Mesodermal cell (in vitro differentiated cells): ENCODE results near the gene LRPAP1.

Experiments
- H3K27ac ChIP-seq: 2 replicates; pipeline ENCODE4 v1.7.0; 2013; ENCODE audit warnings: mild to moderate bottlenecking, low read depth, low read length, moderate library complexity; ENCODE audit not compliant: severe bottlenecking
- H3K36me3 ChIP-seq: 2 replicates; pipeline ENCODE4 v1.7.1; 2013; ENCODE audit warnings: mild to moderate bottlenecking, low read length, moderate library complexity; ENCODE audit not compliant: control insufficient read depth, insufficient read depth
- H3K4me1 ChIP-seq: one replicate; pipeline ENCODE4 v1.7.1; 2013; ENCODE audit warnings: mild to moderate bottlenecking, low read length; ENCODE audit not compliant: insufficient read depth, control insufficient read depth, poor library complexity, severe bottlenecking
- H3K4me3 ChIP-seq: 2 replicates; pipeline ENCODE4 v1.7.0; 2013; ENCODE audit warnings: low read length, control low read depth, mild to moderate bottlenecking; ENCODE audit not compliant: insufficient read depth, poor library complexity, severe bottlenecking; ENCODE audit errors: extremely low read depth
- H3K9me3 ChIP-seq: 2 replicates; pipeline ENCODE4 v1.7.1; 2013; ENCODE audit warnings: mild to moderate bottlenecking, low read length, moderate library complexity; ENCODE audit not compliant: control insufficient read depth
- WGBS, 2 experiments: methylation state at CpG; one replicate each; pipeline ENCODE4 v1.1.5; 2013; ENCODE audit warnings: missing lambda C conversion rate in 2 of 2; ENCODE audit not compliant: insufficient coverage in 2 of 2; 5-methylcytosine and 5-hydroxymethylcytosine counted together

Gene LRPAP1

GRCh38 chr4:3482707-3483106, 49.5 kb downstream of the LRPAP1 start:
- no peaks in the 10 kb centered on the region for H3K9me3 ChIP-seq
- 79 to 94% methylated on average over 9 to 12 of the region's 12 CpGs for WGBS, 2 experiments
- H3K4me1 ChIP-seq: peaks cover 18% of the 10 kb centered on the region
- H3K36me3 ChIP-seq: no peaks in the 10 kb centered on the region
- H3K27ac ChIP-seq: no peak overlapping the region
- no peak overlapping the region for H3K4me3 ChIP-seq

GRCh38 chr4:3481783-3482393, 50.3 kb downstream of the LRPAP1 start:
- no peaks in the 10 kb centered on the region for H3K36me3 ChIP-seq
- peaks cover 18% of the 10 kb centered on the region for H3K4me1 ChIP-seq
- 70% methylated on average over 18 to 19 of the region's 19 CpGs for WGBS, 2 experiments
- no peaks in the 10 kb centered on the region for H3K9me3 ChIP-seq
- H3K4me3 ChIP-seq: no peak overlapping the region
- no peak overlapping the region for H3K27ac ChIP-seq

GRCh38 chr4:3481113-3481531, 51.1 kb downstream of the LRPAP1 start:
- Histone ChIP-seq H3K9me3 (no peaks in the 10 kb centered on the region), H3K27ac (no peak overlapping the region), H3K4me3 (no peak overlapping the region), H3K4me1 (peaks cover 14% of the 10 kb centered on the region), H3K36me3 (no peaks in the 10 kb centered on the region)
- WGBS, 2 experiments: 18 to 19% methylated on average over 5 of the region's 5 CpGs

GRCh38 chr4:3480528-3481112, 51.6 kb downstream of the LRPAP1 start:
- H3K36me3 ChIP-seq: no peaks in the 10 kb centered on the region
- no peak overlapping the region for H3K4me3 ChIP-seq
- WGBS, 2 experiments: 3% methylated on average over 15 of the region's 17 CpGs
- peaks cover 12% of the 10 kb centered on the region for H3K4me1 ChIP-seq
- H3K27ac ChIP-seq: no peak overlapping the region
- no peaks in the 10 kb centered on the region for H3K9me3 ChIP-seq

- Histone ChIP-seq H3K4me3 (no peak overlapping the region), H3K4me1 (peaks cover 6% of the 10 kb centered on the region), H3K27ac (no peak overlapping the region), H3K9me3 (no peaks in the 10 kb centered on the region), H3K36me3 (no peaks in the 10 kb centered on the region)
- whole genome bisulfite sequencing, 2 experiments: 92 to 93% methylated on average over 18 to 23 of the region's 25 CpGs
These were observed 52.7 kb downstream of the LRPAP1 start for GRCh38 chr4:3479358-3480101.

- Histone ChIP-seq H3K36me3 (no peaks in the 10 kb centered on the region), H3K9me3 (no peaks in the 10 kb centered on the region), H3K27ac (no peak overlapping the region), H3K4me1 (peaks cover 6% of the 10 kb centered on the region), H3K4me3 (no peak overlapping the region)
- WGBS, 2 experiments: 92 to 94% methylated on average over 33 to 35 of the region's 35 CpGs
These were observed 53.5 kb downstream of the LRPAP1 start for GRCh38 chr4:3478446-3479357.

GRCh38 chr4:3477750-3478430, 54.3 kb downstream of the LRPAP1 start:
- H3K4me1 ChIP-seq: peaks cover 6% of the 10 kb centered on the region
- WGBS, 2 experiments: 71 to 75% methylated on average over 17 to 21 of the region's 23 CpGs

GRCh38 chr4:3476936-3477749, 55.1 kb downstream of the LRPAP1 start:
- H3K9me3 ChIP-seq: no peaks in the 10 kb centered on the region
- whole genome bisulfite sequencing, 2 experiments: 93 to 94% methylated on average over 21 to 24 of the region's 27 CpGs
- H3K27ac ChIP-seq: no peak overlapping the region
- no peaks in the 10 kb centered on the region for H3K36me3 ChIP-seq
- H3K4me3 ChIP-seq: no peak overlapping the region
- H3K4me1 ChIP-seq: peaks cover 6% of the 10 kb centered on the region

More at GRCh38 chr4:3477750-3478430, 54.3 kb downstream of the LRPAP1 start:
- H3K27ac ChIP-seq: no peak overlapping the region
- H3K9me3 ChIP-seq: no peaks in the 10 kb centered on the region
- no peak overlapping the region for H3K4me3 ChIP-seq
- H3K36me3 ChIP-seq: no peaks in the 10 kb centered on the region

GRCh38 chr4:3476341-3476747, 55.9 kb downstream of the LRPAP1 start:
- H3K4me1 ChIP-seq: peaks cover 4% of the 10 kb centered on the region
- H3K27ac ChIP-seq: no peak overlapping the region
- no peak overlapping the region for H3K4me3 ChIP-seq
- 89 to 95% methylated on average over 19 to 21 of the region's 22 CpGs for WGBS, 2 experiments
- no peaks in the 10 kb centered on the region for H3K9me3 ChIP-seq
- H3K36me3 ChIP-seq: no peaks in the 10 kb centered on the region
